Right renal cortex interstitium (tissue), 3 donors: Measurements from ENCODE around the gene OR1D5. TPM values are rescaled to one million over a fixed set of nuclear protein-coding genes. Genes with fewer than 3 reads are reported as not detected.

Experiments
- polyA plus RNA-seq, 3 donors: library from polyadenylated mRNA; unstranded; fragments of 120-200 nt; gene quantifications; one replicate each; pipeline ENCODE4 v1.2.1, GENCODE V29; 2013; ENCODE audit not compliant: insufficient read length in 3 of 3

The OR1D5 gene
- polyA plus RNA-seq, 3 donors = not detected

Other genes starting within 250 kb of the OR1D5 start
- under 1 TPM in 1 of 3 donors, not detected in 2; 0.06 TPM for gene OR1D2, start 40.8 kb upstream of the OR1D5 start, polyA plus RNA-seq
- gene OR1G1, start 63.9 kb upstream of the OR1D5 start, polyA plus RNA-seq = not detected
- not detected for gene OR1A2, start 133.9 kb upstream of the OR1D5 start, polyA plus RNA-seq
- not detected for gene OR1A1, start 144.1 kb upstream of the OR1D5 start, polyA plus RNA-seq
- under 1 TPM in 2 of 3 donors, not detected in 1; 0.15 to 0.21 TPM for gene OR3A1, start 234.8 kb upstream of the OR1D5 start, polyA plus RNA-seq